Measurements from ENCODE around the gene ENG.
A peak's percentile ranks its signal among the peaks of the same experiment; 100 is the strongest.

The ENG gene

GRCh38 chr9:127877566-127877998, 23.1 kb upstream of the ENG start, which contains the start of gene AK1:
Gene AK1 (minus strand): TSS chr9:127877675. CDS start chr9:127874617, 3,058 bp downstream.
- TF ChIP-seq ZFX (IDR thresholded peaks at IDR 0.05; ENCODE audit: borderline replicate concordance) = no peak
- TF ChIP-seq, protein P1, sequence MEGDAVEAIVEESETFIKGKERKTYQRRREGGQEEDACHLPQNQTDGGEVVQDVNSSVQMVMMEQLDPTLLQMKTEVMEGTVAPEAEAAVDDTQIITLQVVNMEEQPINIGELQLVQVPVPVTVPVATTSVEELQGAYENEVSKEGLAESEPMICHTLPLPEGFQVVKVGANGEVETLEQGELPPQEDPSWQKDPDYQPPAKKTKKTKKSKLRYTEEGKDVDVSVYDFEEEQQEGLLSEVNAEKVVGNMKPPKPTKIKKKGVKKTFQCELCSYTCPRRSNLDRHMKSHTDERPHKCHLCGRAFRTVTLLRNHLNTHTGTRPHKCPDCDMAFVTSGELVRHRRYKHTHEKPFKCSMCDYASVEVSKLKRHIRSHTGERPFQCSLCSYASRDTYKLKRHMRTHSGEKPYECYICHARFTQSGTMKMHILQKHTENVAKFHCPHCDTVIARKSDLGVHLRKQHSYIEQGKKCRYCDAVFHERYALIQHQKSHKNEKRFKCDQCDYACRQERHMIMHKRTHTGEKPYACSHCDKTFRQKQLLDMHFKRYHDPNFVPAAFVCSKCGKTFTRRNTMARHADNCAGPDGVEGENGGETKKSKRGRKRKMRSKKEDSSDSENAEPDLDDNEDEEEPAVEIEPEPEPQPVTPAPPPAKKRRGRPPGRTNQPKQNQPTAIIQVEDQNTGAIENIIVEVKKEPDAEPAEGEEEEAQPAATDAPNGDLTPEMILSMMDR (IDR thresholded peaks at IDR 0.05) = no peak

GRCh38 chr9:127876764-127877562, 22.5 kb upstream of the ENG start:
- peak overlapping the region; percentile 62 for H3K27ac ChIP-seq
- TF ChIP-seq, protein P1 (IDR thresholded peaks at IDR 0.05) = no peak
- no peak for TF ChIP-seq ZFX (IDR thresholded peaks at IDR 0.05; ENCODE audit: borderline replicate concordance)

More at GRCh38 chr9:127877566-127877998, 23.1 kb upstream of the ENG start, which contains the start of gene AK1:
- H3K27ac ChIP-seq = peak within 1 kb of the TSS; percentile 62

DNA sequence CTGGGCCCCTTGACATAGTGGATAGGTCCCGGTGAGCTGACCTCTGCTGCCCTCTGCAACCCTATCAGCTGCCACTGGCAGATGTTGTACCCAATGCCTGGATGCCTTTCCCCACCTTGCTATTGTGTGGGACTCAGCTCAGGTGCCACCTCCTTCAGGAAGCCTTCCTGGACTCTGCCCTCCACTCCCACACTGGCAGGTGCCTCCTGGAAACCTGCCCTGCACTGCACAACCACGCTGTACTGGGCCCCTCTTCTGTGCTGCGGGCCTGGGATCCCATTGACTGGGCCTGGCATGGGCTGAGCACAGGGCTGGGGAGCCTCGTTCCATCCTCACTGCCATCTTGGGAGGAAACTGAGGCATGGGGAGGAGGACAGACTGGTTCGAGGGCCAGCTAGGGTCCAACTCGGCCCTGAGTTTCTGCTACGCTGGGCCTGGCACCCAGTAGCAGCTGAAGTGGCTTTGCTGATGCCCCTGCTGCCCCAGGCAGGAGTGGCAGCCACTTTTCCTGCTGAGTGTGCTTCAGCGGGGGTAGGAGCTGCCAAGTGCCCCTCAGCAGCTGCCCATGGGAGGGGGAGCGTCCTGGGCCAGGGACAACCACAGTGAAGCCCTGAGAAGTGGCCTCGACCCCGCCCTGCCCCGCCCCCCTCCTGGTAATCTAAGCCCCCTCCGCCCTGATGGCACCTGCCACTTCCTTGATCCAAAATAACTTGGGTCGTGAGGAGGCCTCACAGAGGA, 21.7 kb upstream of the ENG start:
- H3K27ac ChIP-seq = peak overlapping the region; percentile 62; the same call in 1 of the 2 replicates
- no peak for TF ChIP-seq ZFX (IDR thresholded peaks at IDR 0.05; ENCODE audit: borderline replicate concordance)
- TF ChIP-seq, protein P1 (IDR thresholded peaks at IDR 0.05) = no peak

DNA sequence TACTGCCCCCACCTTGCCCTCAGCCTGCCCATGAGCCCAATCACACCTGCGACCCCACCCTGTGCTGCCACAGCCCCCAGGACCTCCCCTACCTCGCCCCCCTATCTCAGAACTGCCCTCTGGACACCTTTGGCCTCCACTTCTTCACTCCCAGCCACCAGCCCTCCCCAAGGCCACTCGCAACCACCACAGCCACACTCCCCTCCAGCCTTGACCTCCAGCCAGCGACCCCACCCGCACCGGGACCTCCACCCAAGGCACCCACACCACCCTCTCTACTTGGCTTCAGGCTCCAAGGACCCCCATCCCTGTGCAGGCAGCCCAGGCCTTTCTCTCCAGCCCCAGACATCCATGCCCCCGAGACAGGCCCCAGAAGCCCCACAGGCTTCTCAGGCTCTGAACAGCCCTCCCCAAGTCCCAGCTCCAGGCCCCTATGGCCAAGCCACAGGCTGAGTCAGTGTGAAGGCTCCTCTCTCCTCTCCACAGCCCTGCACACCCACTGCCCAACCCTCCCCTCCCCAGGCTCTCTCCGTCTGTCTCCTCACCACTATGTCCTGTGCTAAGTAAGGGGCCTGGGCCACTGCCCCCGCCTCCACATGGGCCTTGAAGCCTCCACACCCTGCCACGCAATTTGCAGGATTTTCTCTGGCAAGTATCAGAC, 21.0 kb upstream of the ENG start:
- no peak overlapping the region for H3K27ac ChIP-seq
- no peak for TF ChIP-seq ZFX (IDR thresholded peaks at IDR 0.05; ENCODE audit: borderline replicate concordance)
- TF ChIP-seq, protein P1 (IDR thresholded peaks at IDR 0.05) = no peak

DNA sequence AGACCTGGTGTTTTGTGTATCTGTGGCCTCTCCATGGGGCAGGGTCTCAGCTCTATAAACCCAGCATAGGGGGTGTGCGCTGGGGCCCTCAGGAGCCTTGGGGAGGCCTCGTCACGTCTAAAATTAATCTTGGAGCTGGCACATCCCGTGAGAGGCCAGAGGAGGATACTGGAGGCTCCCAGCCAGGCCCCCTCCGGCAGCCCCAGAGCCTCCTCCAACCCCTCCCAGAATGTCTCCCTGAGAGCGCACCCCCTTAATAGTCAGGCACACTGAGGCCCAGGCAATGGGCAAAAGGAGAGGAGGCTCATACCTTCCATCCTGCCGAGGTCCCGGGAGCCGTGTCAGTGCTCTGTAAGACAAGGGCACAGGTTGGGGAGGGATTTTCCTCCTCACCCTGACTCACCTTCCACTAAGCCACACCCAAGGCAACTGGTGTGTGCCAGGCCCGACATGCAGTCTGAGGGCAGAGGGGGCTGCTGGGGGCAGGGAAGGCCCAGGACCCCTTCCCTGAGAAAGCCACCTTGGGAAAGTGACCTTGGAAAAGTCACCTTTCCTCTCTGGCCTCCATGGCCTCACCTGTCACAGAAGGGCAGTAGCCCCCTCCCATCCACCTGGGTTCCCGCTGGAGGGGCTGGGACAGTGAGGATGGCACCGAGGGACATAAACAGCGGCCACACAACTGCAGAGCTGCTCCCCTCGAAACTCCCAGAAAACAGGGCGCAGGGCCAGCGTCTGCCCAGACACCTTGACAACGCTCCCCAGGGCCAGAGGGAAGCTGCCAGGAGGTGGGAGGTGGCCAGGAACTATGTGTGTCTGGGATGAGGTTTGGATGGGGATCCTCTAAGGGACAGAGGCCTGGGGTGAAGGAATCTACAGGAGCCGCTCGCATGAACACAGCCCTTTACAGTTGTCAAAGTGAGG, 20.1 kb upstream of the ENG start:
- no peak overlapping the region for H3K27ac ChIP-seq
- no peak for TF ChIP-seq ZFX (IDR thresholded peaks at IDR 0.05; ENCODE audit: borderline replicate concordance)
- TF ChIP-seq, protein P1 (IDR thresholded peaks at IDR 0.05) = no peak

DNA sequence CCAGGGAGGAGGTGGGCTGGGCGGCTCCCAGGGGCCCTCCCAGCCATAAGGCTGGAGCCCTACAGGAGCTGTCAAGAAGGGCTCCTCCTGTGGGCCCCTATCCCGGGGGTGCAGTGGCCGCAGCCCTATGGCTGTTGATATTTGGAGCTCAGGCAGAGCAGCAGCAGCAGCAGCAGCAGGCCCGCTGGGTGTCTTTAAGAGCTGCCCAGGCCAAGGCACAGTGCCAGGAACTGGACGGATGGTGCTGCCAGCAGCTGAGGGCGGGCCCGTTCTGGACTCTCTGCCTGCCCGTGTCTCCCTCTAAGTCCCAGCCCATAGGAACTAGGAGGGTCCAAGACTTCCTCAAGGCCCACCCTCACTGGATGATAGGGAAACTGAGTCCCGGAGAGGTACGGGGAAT, 19.4 kb upstream of the ENG start:
- TF ChIP-seq ZFX (IDR thresholded peaks at IDR 0.05; ENCODE audit: borderline replicate concordance) = no peak
- TF ChIP-seq, protein P1 (IDR thresholded peaks at IDR 0.05) = no peak
- H3K27ac ChIP-seq = no peak overlapping the region
